Measurements from ENCODE around the gene GRM7. TPM values are rescaled to one million over a fixed set of nuclear protein-coding genes. Genes with fewer than 3 reads are reported as not detected.

Gene GRM7
- total and polyA plus RNA-seq, 2 donors (not counting 1 experiment from before 2014, with no cell fraction given): not detected

DNA sequence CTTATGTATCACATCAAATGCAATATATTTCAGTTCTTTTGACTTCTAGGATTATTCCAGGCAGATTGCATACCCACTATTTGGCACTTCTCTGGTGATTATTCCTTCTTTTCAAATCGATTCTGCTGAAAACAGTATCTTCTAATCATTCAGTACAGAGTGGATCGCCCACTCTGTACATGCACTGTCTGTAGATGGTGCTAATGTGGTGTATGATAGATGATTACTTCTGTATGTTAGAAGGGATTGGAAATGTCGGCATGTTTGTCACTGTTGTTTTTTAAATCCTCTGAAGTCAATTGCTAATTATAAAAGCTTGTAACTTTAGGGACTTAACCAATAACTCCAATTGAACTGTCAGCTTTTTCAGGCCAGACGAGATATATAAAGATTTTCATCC, 642.5 kb downstream of the GRM7 start:
- no peak overlapping the region for H3K4me3 ChIP-seq (ENCODE audit: control extremely low read depth in 1 of 5, extremely low read depth in 1 of 5, insufficient read depth in 1 of 5, low read depth in 2 of 5, low read length in 4 of 5)
- no peak overlapping the region for H3K27ac ChIP-seq (ENCODE audit: low read length in 2 of 2)
- H3K4me1 Mint-ChIP-seq: no peaks in the 10 kb centered on the region
- DNase-seq (no peak), ATAC-seq (ENCODE audit: low read depth) (no peak)
- H3K4me2 ChIP-seq (replicated peaks; ENCODE audit: low read depth, low read length, poor library complexity, severe bottlenecking): no peak overlapping the region
- no peaks in the 10 kb centered on the region for H3K36me3 ChIP-seq (replicated peaks in 1 of 2; ENCODE audit: control extremely low read depth in 1 of 2, control insufficient read depth in 1 of 2, extremely low read depth in 1 of 2, insufficient read depth in 2 of 2, low read length in 1 of 2)
- CTCF ChIA-PET: no interaction called here
- no peaks in the 10 kb centered on the region for H3K27me3 Mint-ChIP-seq
- POLR2A ChIA-PET: no interaction called here
- H3K4me1 ChIP-seq (ENCODE audit: control insufficient read depth in 2 of 2, insufficient read depth in 2 of 2, low read length in 2 of 2): no peaks in the 10 kb centered on the region
- H3K27me3 ChIP-seq (replicated peaks in 1 of 4; ENCODE audit: control extremely low read depth in 1 of 4, control insufficient read depth in 3 of 4, insufficient read depth in 4 of 4, low read length in 3 of 4): no peaks in the 10 kb centered on the region
- H3K27ac Mint-ChIP-seq: no peak overlapping the region
- no peak overlapping the region for H2AFZ ChIP-seq (ENCODE audit: insufficient read depth, low read depth, low read length, poor library complexity, severe bottlenecking)
- WGBS (ENCODE audit: insufficient coverage): no CpG with 5 or more reads among the region's 4 CpGs
- H4K20me1 ChIP-seq (ENCODE audit: control insufficient read depth, insufficient read depth, low read length, poor library complexity, severe bottlenecking): no peaks in the 10 kb centered on the region
- H3K9me3 Mint-ChIP-seq (ENCODE audit: insufficient read depth): peaks cover 4% of the 10 kb centered on the region
- intact Hi-C loops (cut with micrococcal nuclease): no loop called here
- H3K9ac ChIP-seq (ENCODE audit: low read length): no peak overlapping the region
- no peak overlapping the region for H3K4me3 Mint-ChIP-seq
- TF ChIP-seq, protein P1, sequence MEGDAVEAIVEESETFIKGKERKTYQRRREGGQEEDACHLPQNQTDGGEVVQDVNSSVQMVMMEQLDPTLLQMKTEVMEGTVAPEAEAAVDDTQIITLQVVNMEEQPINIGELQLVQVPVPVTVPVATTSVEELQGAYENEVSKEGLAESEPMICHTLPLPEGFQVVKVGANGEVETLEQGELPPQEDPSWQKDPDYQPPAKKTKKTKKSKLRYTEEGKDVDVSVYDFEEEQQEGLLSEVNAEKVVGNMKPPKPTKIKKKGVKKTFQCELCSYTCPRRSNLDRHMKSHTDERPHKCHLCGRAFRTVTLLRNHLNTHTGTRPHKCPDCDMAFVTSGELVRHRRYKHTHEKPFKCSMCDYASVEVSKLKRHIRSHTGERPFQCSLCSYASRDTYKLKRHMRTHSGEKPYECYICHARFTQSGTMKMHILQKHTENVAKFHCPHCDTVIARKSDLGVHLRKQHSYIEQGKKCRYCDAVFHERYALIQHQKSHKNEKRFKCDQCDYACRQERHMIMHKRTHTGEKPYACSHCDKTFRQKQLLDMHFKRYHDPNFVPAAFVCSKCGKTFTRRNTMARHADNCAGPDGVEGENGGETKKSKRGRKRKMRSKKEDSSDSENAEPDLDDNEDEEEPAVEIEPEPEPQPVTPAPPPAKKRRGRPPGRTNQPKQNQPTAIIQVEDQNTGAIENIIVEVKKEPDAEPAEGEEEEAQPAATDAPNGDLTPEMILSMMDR (IDR thresholded peaks at IDR 0.05): no peak
- TF ChIP-seq EZH2 (IDR thresholded peaks at IDR 0.05; ENCODE audit: borderline replicate concordance, insufficient read depth, low read depth, low read length, poor library complexity, severe bottlenecking): no peak
- no peaks in the 10 kb centered on the region for H3K9me3 ChIP-seq (ENCODE audit: control extremely low read depth in 1 of 3, control insufficient read depth in 2 of 3, insufficient read depth in 1 of 3, low read length in 2 of 3)
- no peaks in the 10 kb centered on the region for H3K79me2 ChIP-seq (ENCODE audit: control insufficient read depth, insufficient read depth, low read length)

DNA sequence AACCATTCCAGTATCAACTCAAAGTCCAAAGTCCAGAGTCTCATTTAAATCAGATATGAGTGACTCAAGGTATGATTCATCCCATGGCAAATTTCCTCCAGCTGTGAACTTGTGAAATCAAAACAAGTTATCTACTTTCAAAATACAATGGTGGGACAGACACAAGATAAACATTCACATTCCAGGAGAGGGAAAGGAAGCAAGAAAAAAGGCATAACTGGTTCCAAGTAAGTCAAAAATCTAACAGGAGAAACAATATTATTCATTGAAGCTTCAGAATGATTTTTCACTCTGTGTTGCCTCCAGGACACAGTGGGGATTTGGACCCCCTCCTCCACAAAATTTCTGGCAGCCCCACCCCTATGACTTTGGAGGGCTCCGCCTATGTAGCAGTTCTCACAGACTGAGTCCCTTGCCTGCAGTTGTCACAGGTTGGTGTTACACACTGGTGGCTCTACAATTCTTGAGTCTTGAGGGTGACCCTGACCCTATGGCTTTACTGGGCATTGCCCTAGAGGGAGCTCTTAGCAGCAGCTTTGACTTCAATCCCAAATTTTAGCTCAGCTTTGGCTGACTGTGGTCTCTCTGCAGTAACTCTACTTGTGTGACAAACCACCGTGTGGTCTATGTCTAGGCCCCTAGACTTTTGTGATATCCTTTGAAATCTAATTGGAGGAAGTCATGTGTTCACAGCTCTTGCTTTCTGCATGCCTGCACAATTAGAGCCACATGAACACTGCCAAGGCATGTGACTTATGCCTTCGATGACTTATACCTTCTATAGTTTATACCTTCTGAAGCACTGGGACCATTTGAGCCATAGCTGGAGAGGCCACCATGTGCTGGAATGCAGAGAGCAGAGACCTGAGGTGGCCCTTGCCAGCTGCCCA, 644.2 kb downstream of the GRM7 start:
- H3K9me3 Mint-ChIP-seq (ENCODE audit: insufficient read depth): peaks cover 4% of the 10 kb centered on the region
- Histone ChIP-seq H3K79me2 (ENCODE audit: control insufficient read depth, insufficient read depth, low read length) (no peaks in the 10 kb centered on the region), H3K4me1 (ENCODE audit: control insufficient read depth in 2 of 2, insufficient read depth in 2 of 2, low read length in 2 of 2) (no peaks in the 10 kb centered on the region), H3K4me3 (ENCODE audit: control extremely low read depth in 1 of 5, extremely low read depth in 1 of 5, insufficient read depth in 1 of 5, low read depth in 2 of 5, low read length in 4 of 5) (no peak overlapping the region), H3K27me3 (replicated peaks in 1 of 4; ENCODE audit: control extremely low read depth in 1 of 4, control insufficient read depth in 3 of 4, insufficient read depth in 4 of 4, low read length in 3 of 4) (no peaks in the 10 kb centered on the region), H4K20me1 (ENCODE audit: control insufficient read depth, insufficient read depth, low read length, poor library complexity, severe bottlenecking) (no peaks in the 10 kb centered on the region), H2AFZ (ENCODE audit: insufficient read depth, low read depth, low read length, poor library complexity, severe bottlenecking) (no peak overlapping the region), H3K9ac (ENCODE audit: low read length) (no peak overlapping the region), H3K9me3 (ENCODE audit: control extremely low read depth in 1 of 3, control insufficient read depth in 2 of 3, insufficient read depth in 1 of 3, low read length in 2 of 3) (no peaks in the 10 kb centered on the region), H3K27ac (ENCODE audit: low read length in 2 of 2) (no peak overlapping the region), H3K4me2 (replicated peaks; ENCODE audit: low read depth, low read length, poor library complexity, severe bottlenecking) (no peak overlapping the region), H3K36me3 (replicated peaks in 1 of 2; ENCODE audit: control extremely low read depth in 1 of 2, control insufficient read depth in 1 of 2, extremely low read depth in 1 of 2, insufficient read depth in 2 of 2, low read length in 1 of 2) (no peaks in the 10 kb centered on the region)
- POLR2A ChIA-PET: no interaction called here
- H3K4me1 Mint-ChIP-seq: no peaks in the 10 kb centered on the region
- H3K27me3 Mint-ChIP-seq: no peaks in the 10 kb centered on the region
- CTCF ChIA-PET: no interaction called here
- ATAC-seq (ENCODE audit: low read depth): no peak
- intact Hi-C loops (cut with micrococcal nuclease): no loop called here
- no peak for DNase-seq
- no peak overlapping the region for H3K27ac Mint-ChIP-seq
- WGBS (ENCODE audit: insufficient coverage): 78% methylated on average over 2 of the region's 3 CpGs
- H3K4me3 Mint-ChIP-seq: no peak overlapping the region
- TF ChIP-seq, protein P1 (IDR thresholded peaks at IDR 0.05): no peak
- no peak for TF ChIP-seq EZH2 (IDR thresholded peaks at IDR 0.05; ENCODE audit: borderline replicate concordance, insufficient read depth, low read depth, low read length, poor library complexity, severe bottlenecking)
